GM12878 (cell line): ENCODE data around the gene EFNB2. TPM values are rescaled to one million over a fixed set of nuclear protein-coding genes. Genes with fewer than 3 reads are reported as not detected.

Experiments used
- ATF3 ChIP-seq: IDR thresholded peaks from 2 replicates; pipeline ENCODE4 v1.6.1; 2011; ENCODE audit warnings: low read depth, mild to moderate bottlenecking, low read length, moderate library complexity, borderline replicate concordance; ENCODE audit errors: extremely low read depth
- ATF7 ChIP-seq: fragments of 450-650 bp; IDR thresholded peaks from 2 replicates; pipeline ENCODE4 v1.6.1; 2016; ENCODE audit warnings: low read depth, mild to moderate bottlenecking
- CEBPB ChIP-seq, 2 experiments: fragments of 150-350 bp in 1 of 2; IDR thresholded peaks; 2 replicates each; pipeline ENCODE4 v1.6.1; 2012 to 2014; ENCODE audit warnings: low read depth in 2 of 2, low read length in 2 of 2, borderline replicate concordance in 1 of 2, inconsistent platforms in 1 of 2
- CHD1 ChIP-seq: IDR thresholded peaks from 2 replicates; pipeline ENCODE4 v1.6.1; 2012; ENCODE audit warnings: low read depth, low read length, improper control_type of control experiment
- DPF2 ChIP-seq: fragments of 450-650 bp; IDR thresholded peaks from 2 replicates; pipeline ENCODE4 v1.6.1; 2017; ENCODE audit warnings: mild to moderate bottlenecking
- E2F8 ChIP-seq: fragments of 450-650 bp; IDR thresholded peaks from 2 replicates; pipeline ENCODE4 v1.6.1; 2018; ENCODE audit warnings: mild to moderate bottlenecking, low read depth, moderate library complexity; ENCODE audit not compliant: partially characterized antibody
- FOS ChIP-seq: IDR thresholded peaks from 3 replicates; pipeline ENCODE4 v1.6.1; 2011; ENCODE audit warnings: borderline replicate concordance; ENCODE audit not compliant: insufficient read length; ENCODE audit errors: extremely low read depth
- HDAC2 ChIP-seq: fragments of 200-600 bp; sonication (generic); IDR thresholded peaks from 2 replicates; pipeline ENCODE4 v1.6.1; 2017
- KAT2A ChIP-seq: conservative IDR thresholded peaks from 2 replicates; pipeline ENCODE4 v1.6.1; 2011; ENCODE audit warnings: low read depth, low read length; ENCODE audit not compliant: control insufficient read depth
- NR2C1 ChIP-seq: fragments of 450-650 bp; IDR thresholded peaks from 2 replicates; pipeline ENCODE4 v1.6.1; 2017; ENCODE audit warnings: antibody characterized with exemption, mild to moderate bottlenecking, moderate library complexity
- NR2F1 ChIP-seq: fragments of 450-650 bp; conservative IDR thresholded peaks from 2 replicates; pipeline ENCODE4 v1.6.1; 2017; ENCODE audit warnings: mild to moderate bottlenecking
- PAX8 ChIP-seq: fragments of 450-650 bp; IDR thresholded peaks from 2 replicates; pipeline ENCODE4 v1.6.1; 2017; ENCODE audit warnings: mild to moderate bottlenecking, moderate library complexity
- RCOR1 ChIP-seq: conservative IDR thresholded peaks from 2 replicates; pipeline ENCODE4 v1.6.1; 2012; ENCODE audit warnings: low read depth, low read length, improper control_type of control experiment
- SIN3A ChIP-seq: IDR thresholded peaks from 2 replicates; pipeline ENCODE4 v1.6.1; 2012; ENCODE audit warnings: low read depth, low read length, improper control_type of control experiment
- SMAD5 ChIP-seq: IDR thresholded peaks from 2 replicates; pipeline ENCODE4 v1.6.1; 2016; ENCODE audit warnings: antibody characterized with exemption, low read depth
- SREBF1 ChIP-seq: IDR thresholded peaks from 2 replicates; pipeline ENCODE4 v1.6.1; 2012; ENCODE audit warnings: mild to moderate bottlenecking, low read length
- SUPT20H ChIP-seq: IDR thresholded peaks from 2 replicates; pipeline ENCODE4 v1.6.1; 2011; ENCODE audit warnings: low read depth, mild to moderate bottlenecking, low read length, moderate library complexity, borderline replicate concordance; ENCODE audit not compliant: control insufficient read depth
- SUZ12 ChIP-seq: fragments of 200-600 bp; sonication (generic); IDR thresholded peaks from one replicate; pipeline ENCODE4 v1.6.1; 2018; ENCODE audit warnings: antibody characterized with exemption, mild to moderate bottlenecking; ENCODE audit not compliant: unreplicated experiment
- ZNF24 ChIP-seq: fragments of 450-650 bp; IDR thresholded peaks from 2 replicates; pipeline ENCODE4 v1.6.1; 2017; ENCODE audit warnings: antibody characterized with exemption, mild to moderate bottlenecking
- ZNF274 ChIP-seq: IDR thresholded peaks from one replicate; pipeline ENCODE4 v1.8.0; 2011; ENCODE audit not compliant: insufficient read length, insufficient read depth
- polyA plus RNA-seq, 11 experiments: library from polyadenylated mRNA; depleted of rRNA in 4 of 11; unstranded in 6 of 11; stranded (reverse) in 5 of 11; fragments of >200 nt; fragmentation: Nextera tagmentation in 4 of 11; fragmentation: Illumina TruSeq in 1 of 11; extraction: Ambion mirVana in 4 of 11; extraction: Trizol in 1 of 11; gene quantifications; 1 replicate in 1 of 11; 2 replicates in 10 of 11; pipeline versions ENCODE4 v1.2.1 to v1.2.3, GENCODE V29; 2011 to 2016; ENCODE audit warnings: inconsistent platforms in 2 of 11, missing spikeins in 2 of 11, low read depth in 1 of 11
- total RNA-seq, 4 experiments: library from RNA; depleted of rRNA in 3 of 4; stranded (reverse); fragments of >200 nt in 3 of 4; fragmentation: Illumina TruSeq in 1 of 4; extraction: Trizol in 1 of 4; gene quantifications; 2 replicates each; pipeline versions ENCODE4 v1.2.1 to v1.2.3, GENCODE V29; 2013 to 2021
- TF ChIP-seq, protein P1 (sequence below): IDR thresholded peaks from 2 replicates; pipeline ENCODE4 v1.6.1; 2011; ENCODE audit warnings: low read depth, low read length, improper control_type of control experiment, borderline replicate concordance
- TF ChIP-seq, protein P2 (sequence below): fragments of 450-650 bp; formaldehyde crosslinking; IDR thresholded peaks from 2 replicates; pipeline ENCODE4 v1.5.0; 2022; ENCODE audit warnings: mild to moderate bottlenecking, missing genetic modification characterization

EFNB2 gene
- total and polyA plus RNA-seq, 10 of the 15 experiments (the other 5 are each of a cell fraction or from before 2014, with no cell fraction given), result 0.12 to 1.5 (median 0.31) TPM; not detected in 1

DNA sequence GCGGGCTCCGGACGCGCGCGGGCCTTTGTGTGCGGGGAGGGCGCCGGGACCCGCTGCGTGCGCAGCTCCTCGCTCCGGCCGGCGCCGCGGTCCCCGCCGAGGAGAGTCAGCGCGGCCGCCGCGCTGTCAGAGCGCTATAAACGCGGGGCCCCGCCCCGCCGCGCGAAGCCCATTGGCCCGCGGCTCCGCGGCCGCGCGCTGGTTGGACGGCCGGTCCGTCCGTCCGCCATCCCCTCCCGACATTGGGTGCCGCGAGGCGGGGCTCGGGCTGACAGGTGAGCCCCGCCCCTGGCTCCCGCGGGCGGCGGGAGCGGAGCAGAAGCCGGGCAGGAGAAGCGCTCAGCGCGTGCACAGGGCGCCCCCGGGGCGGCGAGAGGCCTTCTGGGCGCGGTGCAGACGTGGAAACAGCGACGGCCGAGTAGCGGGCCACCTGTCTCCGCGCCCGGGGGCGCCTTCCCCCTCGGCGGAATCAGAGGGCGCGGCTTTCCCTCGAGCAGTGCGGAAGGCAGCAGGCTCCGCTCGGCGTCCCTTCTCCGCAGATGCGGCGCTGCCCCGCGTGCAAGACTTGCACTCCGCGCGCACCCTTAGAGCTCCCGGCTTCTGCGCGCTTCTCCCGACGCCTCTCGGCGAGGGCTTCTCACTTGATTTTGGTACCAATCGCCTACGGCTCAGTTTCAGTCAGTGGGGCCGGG lies at the start of gene EFNB2 (continued):
- TF ChIP-seq, protein P1, sequence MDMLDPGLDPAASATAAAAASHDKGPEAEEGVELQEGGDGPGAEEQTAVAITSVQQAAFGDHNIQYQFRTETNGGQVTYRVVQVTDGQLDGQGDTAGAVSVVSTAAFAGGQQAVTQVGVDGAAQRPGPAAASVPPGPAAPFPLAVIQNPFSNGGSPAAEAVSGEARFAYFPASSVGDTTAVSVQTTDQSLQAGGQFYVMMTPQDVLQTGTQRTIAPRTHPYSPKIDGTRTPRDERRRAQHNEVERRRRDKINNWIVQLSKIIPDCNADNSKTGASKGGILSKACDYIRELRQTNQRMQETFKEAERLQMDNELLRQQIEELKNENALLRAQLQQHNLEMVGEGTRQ, result no peak
- 0 out of 2 replicates have a peak, but pooled peaks have one; percentile 19 for TF ChIP-seq NR2C1
- no peak for TF ChIP-seq PAX8
- TF ChIP-seq E2F8, result no peak
- peak; percentile 96 for TF ChIP-seq FOS
- TF ChIP-seq SMAD5, result no peak
- no peak for TF ChIP-seq ZNF24
- TF ChIP-seq CEBPB (IDR thresholded peaks at IDR 0.05; ENCODE audit: borderline replicate concordance in 1 of 2, low read depth in 2 of 2, low read length in 2 of 2), result no peak
- no peak for TF ChIP-seq ATF7
- no peak for TF ChIP-seq CHD1
- no peak for TF ChIP-seq ZNF274
- no peak for TF ChIP-seq SIN3A
- TF ChIP-seq KAT2A, result no peak
- no peak for TF ChIP-seq SUZ12
- no peak for TF ChIP-seq RCOR1
- no peak for TF ChIP-seq HDAC2
- TF ChIP-seq ATF3, result no peak
- TF ChIP-seq, protein P2, sequence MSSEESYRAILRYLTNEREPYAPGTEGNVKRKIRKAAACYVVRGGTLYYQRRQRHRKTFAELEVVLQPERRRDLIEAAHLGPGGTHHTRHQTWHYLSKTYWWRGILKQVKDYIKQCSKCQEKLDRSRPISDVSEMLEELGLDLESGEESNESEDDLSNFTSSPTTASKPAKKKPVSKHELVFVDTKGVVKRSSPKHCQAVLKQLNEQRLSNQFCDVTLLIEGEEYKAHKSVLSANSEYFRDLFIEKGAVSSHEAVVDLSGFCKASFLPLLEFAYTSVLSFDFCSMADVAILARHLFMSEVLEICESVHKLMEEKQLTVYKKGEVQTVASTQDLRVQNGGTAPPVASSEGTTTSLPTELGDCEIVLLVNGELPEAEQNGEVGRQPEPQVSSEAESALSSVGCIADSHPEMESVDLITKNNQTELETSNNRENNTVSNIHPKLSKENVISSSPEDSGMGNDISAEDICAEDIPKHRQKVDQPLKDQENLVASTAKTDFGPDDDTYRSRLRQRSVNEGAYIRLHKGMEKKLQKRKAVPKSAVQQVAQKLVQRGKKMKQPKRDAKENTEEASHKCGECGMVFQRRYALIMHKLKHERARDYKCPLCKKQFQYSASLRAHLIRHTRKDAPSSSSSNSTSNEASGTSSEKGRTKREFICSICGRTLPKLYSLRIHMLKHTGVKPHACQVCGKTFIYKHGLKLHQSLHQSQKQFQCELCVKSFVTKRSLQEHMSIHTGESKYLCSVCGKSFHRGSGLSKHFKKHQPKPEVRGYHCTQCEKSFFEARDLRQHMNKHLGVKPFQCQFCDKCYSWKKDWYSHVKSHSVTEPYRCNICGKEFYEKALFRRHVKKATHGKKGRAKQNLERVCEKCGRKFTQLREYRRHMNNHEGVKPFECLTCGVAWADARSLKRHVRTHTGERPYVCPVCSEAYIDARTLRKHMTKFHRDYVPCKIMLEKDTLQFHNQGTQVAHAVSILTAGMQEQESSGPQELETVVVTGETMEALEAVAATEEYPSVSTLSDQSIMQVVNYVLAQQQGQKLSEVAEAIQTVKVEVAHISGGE (CRISPR knock-in tag), result no peak
- TF ChIP-seq SUPT20H, result no peak
- TF ChIP-seq DPF2, result peak; percentile 98
- TF ChIP-seq NR2F1, result no peak
- TF ChIP-seq SREBF1, result no peak
